HG03575 (cell line): ENCODE measurements around the gene CCDC63.

Experiments used
- ATAC-seq: cut with Tn5 transposase; IDR thresholded peaks from one replicate; pipeline ENCODE4 v1.9.1; 2021; ENCODE audit not compliant: unreplicated experiment, insufficient number of reproducible peaks, low FRiP score; ENCODE audit errors: extremely low read depth

Gene CCDC63

DNA sequence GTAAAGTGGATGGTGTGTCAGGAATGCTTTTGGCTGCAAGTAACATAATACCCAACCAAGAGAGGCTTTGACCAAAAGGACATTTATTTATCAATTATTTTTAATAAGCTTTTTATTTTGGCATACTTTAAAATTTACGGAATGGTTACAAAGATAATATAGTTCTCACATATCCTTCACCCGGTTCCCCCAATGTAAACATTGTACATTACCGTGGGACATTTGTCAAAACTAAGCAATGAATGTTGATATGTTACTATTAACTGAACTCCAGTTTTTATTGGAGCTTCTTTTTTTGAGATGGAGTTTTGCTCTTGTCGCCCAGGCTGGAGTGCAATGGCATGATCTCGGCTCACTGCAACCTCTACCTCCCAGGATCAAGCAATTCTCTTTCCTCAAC, 23.0 kb downstream of the CCDC63 start:
- no peak for ATAC-seq

DNA sequence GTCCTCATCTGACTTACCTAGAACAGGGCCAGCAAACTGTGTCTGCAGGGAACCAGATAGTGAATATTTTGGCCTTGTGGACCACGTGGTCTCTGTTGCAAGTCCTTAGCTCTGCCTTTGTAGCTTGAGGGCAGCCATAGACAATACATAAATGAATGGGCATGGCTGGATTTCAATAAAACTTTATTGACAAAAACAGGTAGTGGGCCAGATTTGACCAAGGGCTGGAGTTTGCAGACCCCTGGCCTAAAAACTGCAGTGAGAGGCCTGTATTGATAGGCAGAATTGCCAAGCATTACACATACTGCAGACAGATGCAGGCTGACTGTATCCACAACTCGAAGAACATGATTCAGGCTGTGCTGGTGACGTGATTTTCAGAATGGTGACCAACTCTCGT, 25.3 kb downstream of the CCDC63 start:
- no peak for ATAC-seq

DNA sequence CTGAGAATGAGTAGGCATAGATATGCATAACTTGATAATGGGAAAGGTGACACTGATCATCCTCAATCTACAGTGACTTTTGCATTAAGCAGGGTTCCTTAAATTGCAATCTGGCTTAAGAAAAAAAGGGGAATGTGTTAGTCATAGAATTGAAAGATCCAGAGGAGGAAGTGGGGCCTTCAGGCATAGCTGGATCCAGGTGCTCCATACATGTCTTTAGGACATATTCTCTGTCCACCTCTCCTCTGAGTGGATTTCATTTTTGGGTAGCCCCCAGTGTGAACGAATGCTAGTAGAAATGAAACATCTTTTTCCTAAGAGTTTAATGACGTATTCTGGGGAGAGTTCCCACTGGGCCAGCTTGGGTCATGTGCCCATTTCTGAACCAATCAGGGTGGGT, 27.6 kb downstream of the CCDC63 start:
- no peak for ATAC-seq

GRCh38 chr12:110874781-110875180, 28.0 kb downstream of the CCDC63 start:
- ATAC-seq, result no peak

GRCh38 chr12:110880651-110881050, 33.9 kb downstream of the CCDC63 start:
- ATAC-seq, result no peak

- ATAC-seq, result no peak
These were observed 36.5 kb downstream of the CCDC63 start for GRCh38 chr12:110883251-110883650.

DNA sequence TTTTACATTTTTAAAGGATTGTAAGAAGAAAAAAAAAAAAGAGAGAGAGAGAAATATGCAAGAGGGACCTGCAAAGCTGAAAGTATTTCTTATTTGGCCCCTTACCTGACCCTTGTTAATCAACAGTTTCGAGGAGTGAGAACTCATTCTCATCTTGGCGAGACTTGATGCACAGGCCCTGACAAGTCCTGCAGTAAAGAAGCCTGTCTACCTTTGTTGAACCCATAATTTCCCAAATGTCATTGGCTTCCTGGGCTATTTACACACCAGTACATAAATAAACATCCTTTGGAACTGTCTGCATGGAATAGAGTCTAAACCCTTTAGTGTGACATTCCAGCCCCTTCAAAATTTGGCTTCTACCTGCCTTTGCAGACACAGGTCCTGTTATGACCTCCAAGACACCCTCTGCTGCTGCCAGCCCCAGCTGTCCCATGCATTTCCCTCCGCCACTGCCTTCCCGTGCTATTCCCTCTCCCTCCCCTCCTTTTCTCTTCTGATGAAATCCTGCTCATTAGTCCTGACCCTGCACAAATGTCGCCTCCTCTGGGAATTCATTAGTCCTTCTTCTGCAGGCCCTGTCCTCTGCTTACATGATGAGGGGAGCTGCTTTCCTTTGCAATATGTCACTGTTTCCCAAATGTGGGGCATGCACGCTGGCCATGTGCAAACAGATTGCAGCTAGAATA, 38.5 kb downstream of the CCDC63 start:
- no peak for ATAC-seq

- no peak for ATAC-seq
These were observed 41.6 kb downstream of the CCDC63 start for GRCh38 chr12:110888256-110888991.

DNA sequence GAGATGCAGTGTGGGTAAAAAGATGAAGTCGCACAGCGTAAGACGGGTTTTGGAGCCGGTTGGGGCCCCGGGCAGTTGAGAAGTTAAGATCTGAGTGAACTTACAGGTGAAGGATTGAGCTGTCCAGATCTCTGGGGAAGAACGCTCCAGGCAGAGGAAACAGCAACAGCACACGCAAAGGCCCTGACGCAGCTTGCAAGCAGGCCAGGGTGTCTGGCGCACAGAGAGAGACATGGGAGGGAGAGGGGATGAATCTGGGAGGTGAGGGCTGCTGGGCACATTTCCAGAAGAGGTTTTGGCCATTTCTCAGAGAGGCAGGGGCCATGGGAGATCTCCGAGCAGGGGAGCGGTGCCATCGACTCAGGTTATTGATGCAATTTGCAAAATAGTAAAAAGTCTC, 42.6 kb downstream of the CCDC63 start:
- ATAC-seq, result no peak

GRCh38 chr12:110893956-110894355, 47.2 kb downstream of the CCDC63 start:
- ATAC-seq, result no peak

DNA sequence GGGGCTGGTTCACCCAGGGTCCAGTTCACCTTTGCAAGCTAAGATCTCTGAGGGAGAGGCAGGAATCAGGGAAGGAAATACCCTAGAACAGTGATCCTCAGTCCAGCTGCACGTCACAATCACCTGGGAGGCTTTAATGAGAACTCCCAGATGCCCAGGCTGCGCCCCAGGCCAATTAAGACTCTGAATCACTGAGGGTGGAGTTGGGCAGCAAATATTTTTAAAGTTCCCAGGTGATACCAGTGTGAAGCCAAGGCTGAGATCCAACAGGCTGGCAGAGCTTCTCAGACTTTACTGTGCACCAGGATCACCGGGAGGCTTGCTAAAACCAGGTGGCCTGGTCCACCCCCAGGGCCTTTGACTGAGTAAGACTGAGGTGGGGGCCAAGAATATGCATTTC, 49.8 kb downstream of the CCDC63 start:
- no peak for ATAC-seq

DNA sequence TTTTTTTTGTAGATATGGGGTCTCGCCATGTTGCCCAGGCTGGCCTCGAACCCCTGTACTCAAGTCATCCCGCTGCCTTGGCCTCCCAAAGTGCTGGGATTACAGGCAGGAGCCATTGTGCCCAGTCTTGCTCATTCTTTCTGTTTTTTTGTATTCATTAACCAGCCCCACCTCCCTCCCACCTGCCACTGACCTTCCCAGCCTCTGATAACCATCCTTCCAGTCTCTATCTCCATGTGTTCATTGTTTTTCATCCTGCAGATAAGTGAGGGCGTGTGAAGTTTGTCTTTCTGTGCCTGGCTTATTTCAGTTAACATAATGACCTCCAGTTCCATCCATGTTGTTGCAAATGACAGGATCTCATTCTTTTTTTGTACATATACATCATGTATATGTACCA, 54.6 kb downstream of the CCDC63 start:
- no peak for ATAC-seq

DNA sequence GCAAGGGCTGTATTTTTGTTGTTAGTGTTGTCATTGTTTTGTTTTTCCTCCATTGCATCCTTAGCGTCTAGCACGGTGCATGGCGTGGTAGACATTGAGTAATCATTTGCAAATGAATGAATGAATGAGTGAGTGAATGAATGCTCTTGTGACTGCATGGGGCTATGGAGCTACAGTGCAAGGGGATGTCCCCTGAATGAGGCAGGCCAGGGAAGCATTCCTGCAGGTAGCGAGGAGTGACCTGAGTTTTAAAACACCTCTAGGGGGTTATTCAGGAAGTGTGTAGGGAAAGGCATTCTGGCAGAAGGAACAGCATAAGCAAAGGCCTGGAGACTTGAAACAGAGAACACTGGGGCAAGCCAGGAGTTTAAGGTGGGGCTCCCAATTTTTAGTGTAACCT, 56.7 kb downstream of the CCDC63 start:
- ATAC-seq, result no peak

DNA sequence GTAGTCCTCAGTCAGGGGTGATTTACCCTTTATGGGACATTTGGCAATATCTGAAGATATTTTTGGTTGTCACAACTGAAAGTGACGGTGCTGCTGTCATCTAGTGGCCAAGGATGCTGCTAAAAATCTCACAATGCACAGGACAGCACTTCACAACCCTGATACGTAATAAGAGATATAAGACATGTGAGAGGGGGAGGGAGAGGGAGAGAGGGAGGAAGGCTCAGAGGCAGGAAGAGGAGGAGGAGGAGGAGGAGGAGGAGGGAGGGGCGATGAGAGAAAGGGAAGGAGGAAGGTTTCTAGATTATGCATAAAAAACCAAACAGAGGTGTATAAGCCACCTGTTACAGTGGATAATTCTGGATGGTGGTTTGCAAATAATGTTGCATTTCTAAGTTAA, 59.3 kb downstream of the CCDC63 start:
- ATAC-seq, result no peak

DNA sequence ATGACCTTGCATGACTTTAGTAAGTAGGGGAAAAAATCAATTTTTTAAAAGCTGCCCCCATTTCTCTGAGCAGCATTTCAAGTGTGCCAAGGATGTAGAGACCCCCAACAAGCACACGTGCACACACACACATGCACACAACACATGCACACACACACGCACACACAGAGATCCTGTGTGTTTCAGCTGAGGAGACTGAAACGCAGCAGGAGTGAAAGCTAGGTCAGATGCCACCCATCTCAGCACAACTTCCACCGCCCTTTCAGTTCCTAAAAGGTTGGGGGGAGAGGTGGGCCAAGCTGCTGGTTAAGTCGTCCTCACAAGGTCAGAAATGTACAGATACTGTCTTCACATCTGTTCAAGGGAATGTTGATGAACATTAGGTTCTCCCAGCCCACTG, 59.7 kb downstream of the CCDC63 start:
- no peak for ATAC-seq

DNA sequence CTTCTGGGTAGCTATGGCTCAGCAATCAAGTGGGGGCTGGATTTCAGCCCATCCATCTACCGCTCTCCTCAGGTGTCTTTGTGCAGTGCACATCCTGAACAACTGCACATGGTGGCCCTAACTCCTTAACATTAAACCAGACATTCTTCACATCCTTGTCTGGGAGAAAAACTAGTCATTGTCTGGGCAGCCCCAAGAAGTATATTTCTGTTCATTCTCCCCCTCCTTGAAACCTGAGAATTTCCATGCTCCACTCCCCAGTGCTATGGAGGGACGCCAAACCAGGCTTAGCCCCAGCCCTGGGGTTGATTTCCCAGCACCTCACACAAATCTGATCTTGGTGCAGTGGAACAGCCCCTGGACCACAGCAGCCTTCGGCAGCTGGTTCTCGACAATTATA, 60.2 kb downstream of the CCDC63 start:
- no peak for ATAC-seq

GRCh38 chr12:110907583-110907982, 60.8 kb downstream of the CCDC63 start:
- ATAC-seq, result no peak

DNA sequence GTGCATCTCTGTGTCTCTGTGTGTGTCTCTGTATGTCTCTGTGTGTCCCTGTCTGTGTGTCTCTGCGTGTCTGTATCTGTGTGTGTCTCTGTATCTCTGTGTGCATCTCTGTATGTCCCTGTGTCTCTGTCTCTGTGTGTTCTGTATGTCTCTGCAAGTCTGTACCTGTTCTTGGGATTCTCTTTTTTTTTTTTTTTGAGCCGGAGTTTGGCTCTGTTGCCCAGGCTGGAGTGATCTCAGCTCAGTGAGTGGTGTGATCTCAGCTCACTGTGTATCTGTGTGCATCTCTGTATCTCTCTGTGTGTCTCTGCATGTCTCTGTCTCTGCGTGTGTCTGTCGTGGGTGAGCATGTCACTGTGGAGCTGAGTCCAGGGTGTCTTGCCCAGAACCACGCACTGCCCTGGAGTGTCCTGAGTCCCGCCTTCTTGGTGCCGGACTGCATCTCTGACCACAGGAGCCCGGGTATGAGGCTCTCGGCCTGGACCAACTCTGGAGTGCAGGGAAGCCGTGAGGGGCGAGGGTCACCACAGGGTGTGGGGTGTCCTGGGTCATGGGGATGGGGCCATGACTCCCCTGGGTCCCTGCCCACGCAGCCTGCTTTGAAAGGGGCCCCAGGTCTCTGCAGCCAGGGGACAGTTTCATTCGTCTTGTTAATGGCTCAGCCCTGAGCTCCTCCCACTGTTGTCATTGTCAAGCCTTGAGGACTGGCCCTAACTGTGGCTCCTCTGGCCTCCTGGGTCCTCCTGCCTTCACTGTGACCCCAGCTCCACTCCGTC, 61.8 kb downstream of the CCDC63 start:
- no peak for ATAC-seq

GRCh38 chr12:110912263-110912662, 65.5 kb downstream of the CCDC63 start:
- ATAC-seq, result no peak
